Body of pancreas (tissue), 4 donors: ENCODE results near the gene VPS50.

ENCODE experiments used
- POLR2A ChIP-seq, 3 donors: fragments of 450-650 bp; IDR thresholded peaks; one replicate each; pipeline ENCODE4 v1.6.1; 2016; ENCODE audit warnings: antibody characterized with exemption in 3 of 3, mild to moderate bottlenecking in 2 of 3
- TF ChIP-seq, protein P1 (sequence below), 7 experiments: fragments of 450-650 bp in 4 of 7; fragments of 200-600 bp in 3 of 7; sonication (generic) in 3 of 7; IDR thresholded peaks; one replicate each; pipeline ENCODE4 v1.5.1; 2016 to 2019; ENCODE audit warnings: antibody characterized with exemption in 7 of 7

- TF ChIP-seq, protein P1, sequence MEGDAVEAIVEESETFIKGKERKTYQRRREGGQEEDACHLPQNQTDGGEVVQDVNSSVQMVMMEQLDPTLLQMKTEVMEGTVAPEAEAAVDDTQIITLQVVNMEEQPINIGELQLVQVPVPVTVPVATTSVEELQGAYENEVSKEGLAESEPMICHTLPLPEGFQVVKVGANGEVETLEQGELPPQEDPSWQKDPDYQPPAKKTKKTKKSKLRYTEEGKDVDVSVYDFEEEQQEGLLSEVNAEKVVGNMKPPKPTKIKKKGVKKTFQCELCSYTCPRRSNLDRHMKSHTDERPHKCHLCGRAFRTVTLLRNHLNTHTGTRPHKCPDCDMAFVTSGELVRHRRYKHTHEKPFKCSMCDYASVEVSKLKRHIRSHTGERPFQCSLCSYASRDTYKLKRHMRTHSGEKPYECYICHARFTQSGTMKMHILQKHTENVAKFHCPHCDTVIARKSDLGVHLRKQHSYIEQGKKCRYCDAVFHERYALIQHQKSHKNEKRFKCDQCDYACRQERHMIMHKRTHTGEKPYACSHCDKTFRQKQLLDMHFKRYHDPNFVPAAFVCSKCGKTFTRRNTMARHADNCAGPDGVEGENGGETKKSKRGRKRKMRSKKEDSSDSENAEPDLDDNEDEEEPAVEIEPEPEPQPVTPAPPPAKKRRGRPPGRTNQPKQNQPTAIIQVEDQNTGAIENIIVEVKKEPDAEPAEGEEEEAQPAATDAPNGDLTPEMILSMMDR (IDR thresholded peaks at IDR 0.05), result no peak
- no peak for TF ChIP-seq POLR2A (IDR thresholded peaks at IDR 0.05)
Measured at GRCh38 chr7:93232673-93233018, 480 bp downstream of the VPS50 start.
